Mesendoderm (in vitro differentiated cells): Measurements from ENCODE around the gene ETDB.

Experiments used
- DNase-seq: peaks from one replicate; pipeline ENCODE4 v3.0.0; 2013
- H2AK5ac ChIP-seq: 2 replicates; pipeline ENCODE4 v1.6.1; 2013; ENCODE audit warnings: low read length, inconsistent platforms
- H2BK120ac ChIP-seq: 2 replicates; pipeline ENCODE4 v1.6.1; 2013; ENCODE audit warnings: low read depth, mild to moderate bottlenecking, low read length, moderate library complexity, mixed read lengths
- H2BK15ac ChIP-seq: replicated peaks from 2 replicates; pipeline ENCODE4 v1.6.1; 2013; ENCODE audit warnings: low read depth, mild to moderate bottlenecking, moderate library complexity
- H2BK5ac ChIP-seq: 2 replicates; pipeline ENCODE4 v1.6.1; 2013; ENCODE audit warnings: low read length, inconsistent platforms
- H3K18ac ChIP-seq: 2 replicates; pipeline ENCODE4 v1.6.1; 2013; ENCODE audit warnings: mild to moderate bottlenecking, low read length, mixed read lengths
- H3K23ac ChIP-seq: one replicate; pipeline ENCODE4 v1.6.1; 2013; ENCODE audit warnings: low read length
- H3K27ac ChIP-seq: 2 replicates; pipeline ENCODE4 v1.5.1; 2013; ENCODE audit warnings: low read depth, mild to moderate bottlenecking, inconsistent platforms, low read length, moderate library complexity
- H3K27me3 ChIP-seq: 2 replicates; pipeline ENCODE4 v1.6.1; 2013; ENCODE audit warnings: low read length, control low read depth, mild to moderate bottlenecking, inconsistent platforms; ENCODE audit not compliant: insufficient read depth, poor library complexity
- H3K36me3 ChIP-seq: 2 replicates; pipeline ENCODE4 v1.6.1; 2013; ENCODE audit warnings: low read length, inconsistent platforms; ENCODE audit not compliant: control insufficient read depth, insufficient read depth
- H3K4ac ChIP-seq: one replicate; pipeline ENCODE4 v1.6.1; 2013; ENCODE audit warnings: low read depth, mild to moderate bottlenecking, low read length, moderate library complexity
- H3K4me1 ChIP-seq: 2 replicates; pipeline ENCODE4 v1.6.1; 2013; ENCODE audit warnings: low read depth, low read length, inconsistent platforms; ENCODE audit not compliant: control insufficient read depth
- H3K4me2 ChIP-seq: 2 replicates; pipeline ENCODE4 v1.6.1; 2013; ENCODE audit warnings: low read length
- H3K4me3 ChIP-seq: 2 replicates; pipeline ENCODE4 v1.5.1; 2013; ENCODE audit warnings: mild to moderate bottlenecking, low read length
- H3K56ac ChIP-seq: one replicate; pipeline ENCODE4 v1.6.1; 2013; ENCODE audit warnings: low read length
- H3K79me1 ChIP-seq: 2 replicates; pipeline ENCODE4 v1.6.1; 2013; ENCODE audit warnings: low read length, inconsistent platforms
- H3K79me2 ChIP-seq: 2 replicates; pipeline ENCODE4 v1.6.1; 2013; ENCODE audit warnings: mild to moderate bottlenecking, low read length; ENCODE audit not compliant: control insufficient read depth, insufficient read depth
- H3K9ac ChIP-seq: 2 replicates; pipeline ENCODE4 v1.6.1; 2013; ENCODE audit warnings: low read length, inconsistent platforms
- H4K5ac ChIP-seq: one replicate; pipeline ENCODE4 v1.6.1; 2013; ENCODE audit warnings: low read length
- H4K8ac ChIP-seq: one replicate; pipeline ENCODE4 v1.6.1; 2013; ENCODE audit warnings: low read depth, mild to moderate bottlenecking, control low read depth, low read length, moderate library complexity
- WGBS: extraction: QIAGEN DNeasy Blood & Tissue Kit; methylation state at CpG from one replicate; pipeline ENCODE4 v1.1.7; 2013; ENCODE audit warnings: low lambda C conversion rate, missing lambda C conversion rate; ENCODE audit not compliant: insufficient coverage; ENCODE audit errors: extremely low coverage; 5-methylcytosine and 5-hydroxymethylcytosine counted together

Gene ETDB

GRCh38 chrX:135081693-135082404, 38.5 kb downstream of the ETDB start:
- Histone ChIP-seq H3K4me2 (no peak overlapping the region), H3K4ac (no peak overlapping the region), H4K8ac (no peak overlapping the region), H3K18ac (no peak overlapping the region), H3K79me1 (no peaks in the 10 kb centered on the region), H3K27ac (no peak overlapping the region), H2BK120ac (no peak overlapping the region), H3K23ac (no peak overlapping the region), H3K36me3 (no peaks in the 10 kb centered on the region), H3K4me3 (no peak overlapping the region), H3K79me2 (no peaks in the 10 kb centered on the region), H2BK15ac (no peak overlapping the region), H3K9ac (no peak overlapping the region), H3K56ac (no peak overlapping the region), H2BK5ac (no peak overlapping the region), H3K27me3 (no peaks in the 10 kb centered on the region), H4K5ac (no peak overlapping the region), H3K4me1 (no peaks in the 10 kb centered on the region), H2AK5ac (no peak overlapping the region)
- no CpG with 5 or more reads among the region's 2 CpGs for WGBS
- DNase-seq = no peak
